Stimulated activated naive CD8-positive, alpha-beta T cell treated with anti-CD3 and anti-CD28 coated beads, Interleukin-15, Interleukin-2, amounts not matched to agents 100 U/mL and 50 U/mL, for 24 hours (primary cell): ENCODE data around the gene ATP8B1.
"Not testable (repeated sequence)": the region's sequence is repeated elsewhere in the genome, so short reads cannot be mapped to it uniquely, and the experiment has no call there.

Experiments
- ATAC-seq: fragments of 150-1000 bp; cut with Tn5 transposase; one replicate; pipeline ENCODE4 v1.10.0; 2021
- DNase-seq: peaks from one replicate; pipeline ENCODE4 v3.0.0; 2021

Gene ATP8B1

GRCh38 chr18:57803103-57803969, at the start of gene ATP8B1:
ATP8B1 (minus strand) TSS chr18:57803315; CDS start chr18:57731807, 71,508 bp downstream.
- ATAC-seq (peak; percentile 22), DNase-seq (peak; percentile 17)

GRCh38 chr18:57850063-57850462, 46.9 kb upstream of the ATP8B1 start:
- DNase-seq (no peak), ATAC-seq (no peak)

GRCh38 chr18:57848374-57848773, 45.3 kb upstream of the ATP8B1 start:
- not testable (repeated sequence) for DNase-seq, ATAC-seq

GRCh38 chr18:57847431-57847830, 44.3 kb upstream of the ATP8B1 start:
- not testable (repeated sequence) for ATAC-seq

GRCh38 chr18:57846258-57846657, 43.1 kb upstream of the ATP8B1 start:
- DNase-seq = no peak
- ATAC-seq = no peak

More at GRCh38 chr18:57847431-57847830, 44.3 kb upstream of the ATP8B1 start:
- not testable (repeated sequence) for DNase-seq

GRCh38 chr18:57845605-57846074, 42.5 kb upstream of the ATP8B1 start:
- ATAC-seq = no peak

GRCh38 chr18:57844319-57844718, 41.2 kb upstream of the ATP8B1 start:
- ATAC-seq = no peak
- no peak for DNase-seq

More at GRCh38 chr18:57845605-57846074, 42.5 kb upstream of the ATP8B1 start:
- DNase-seq = no peak

- DNase-seq (no peak), ATAC-seq (no peak)
Observed at GRCh38 chr18:57843386-57843785, 40.3 kb upstream of the ATP8B1 start.

GRCh38 chr18:57841568-57841967, 38.5 kb upstream of the ATP8B1 start:
- peak; percentile 66 for ATAC-seq
- DNase-seq = no peak

- ATAC-seq (no peak), DNase-seq (no peak)
Observed at GRCh38 chr18:57839942-57840381, 36.8 kb upstream of the ATP8B1 start.

- DNase-seq = peak; percentile 55
- ATAC-seq = peak; percentile 97
Observed at GRCh38 chr18:57837917-57838548, 34.9 kb upstream of the ATP8B1 start.

- no peak for DNase-seq
- no peak for ATAC-seq
Observed at GRCh38 chr18:57836557-57836956, 33.4 kb upstream of the ATP8B1 start.

- ATAC-seq (no peak), DNase-seq (no peak)
Observed at GRCh38 chr18:57835904-57836303, 32.8 kb upstream of the ATP8B1 start.

- DNase-seq (no peak), ATAC-seq (no peak)
Observed at GRCh38 chr18:57834616-57835015, 31.5 kb upstream of the ATP8B1 start.

- ATAC-seq = peak; percentile 44
- peak; percentile 33 for DNase-seq
Observed at GRCh38 chr18:57833441-57834101, 30.5 kb upstream of the ATP8B1 start.

GRCh38 chr18:57832730-57833129, 29.6 kb upstream of the ATP8B1 start:
- no peak for DNase-seq
- no peak for ATAC-seq

- DNase-seq (no peak), ATAC-seq (no peak)
Observed at GRCh38 chr18:57831597-57832377, 28.7 kb upstream of the ATP8B1 start.

GRCh38 chr18:57827646-57828045, 24.5 kb upstream of the ATP8B1 start:
- DNase-seq = no peak
- no peak for ATAC-seq

GRCh38 chr18:57826252-57826651, 23.1 kb upstream of the ATP8B1 start:
- DNase-seq (no peak), ATAC-seq (no peak)

GRCh38 chr18:57820583-57820982, 17.5 kb upstream of the ATP8B1 start:
- DNase-seq, ATAC-seq: not testable (repeated sequence)

- ATAC-seq (no peak), DNase-seq (peak; percentile 8)
Observed at GRCh38 chr18:57819671-57820460, 16.8 kb upstream of the ATP8B1 start.
